Transverse colon (tissue), 4 donors: Measurements from ENCODE around the gene KLHDC2. TPM values are rescaled to one million over a fixed set of nuclear protein-coding genes. Genes with fewer than 3 reads are reported as not detected.
"Not testable (repeated sequence)": the region's sequence is repeated elsewhere in the genome, so short reads cannot be mapped to it uniquely, and the experiment has no call there.

Experiments
- DNase-seq: peaks from one replicate; pipeline ENCODE4 v3.0.0-alpha.2; 2019
- H3K27ac ChIP-seq, 4 donors: fragments of 200-600 bp; sonication (generic); 2 replicates each; pipeline ENCODE4 v1.5.1; 2016 to 2018; ENCODE audit warnings: inconsistent platforms in 4 of 4
- H3K27me3 ChIP-seq: fragments of 200-600 bp; sonication (generic); 2 replicates; pipeline ENCODE4 v1.5.1; 2017; ENCODE audit warnings: inconsistent platforms
- H3K36me3 ChIP-seq, 4 donors: fragments of 200-600 bp; sonication (generic); 2 replicates each; pipeline ENCODE4 v1.5.1; 2017 to 2019; ENCODE audit warnings: inconsistent platforms in 4 of 4
- H3K4me1 ChIP-seq, 4 donors: fragments of 200-600 bp; sonication (generic); 2 replicates each; pipeline ENCODE4 v1.5.1; 2017 to 2020; ENCODE audit warnings: inconsistent platforms in 4 of 4
- H3K4me3 ChIP-seq, 4 donors: fragments of 200-600 bp; sonication (generic); 1 replicate in 1 of 4; 2 replicates in 3 of 4; pipeline versions ENCODE4 v1.5.1 to v1.6.1; 2017 to 2019; ENCODE audit warnings: inconsistent platforms in 4 of 4
- H3K9me3 ChIP-seq, 2 donors: fragments of 200-600 bp; sonication (generic); 2 replicates each; pipeline ENCODE4 v1.5.1; 2017 to 2019; ENCODE audit warnings: inconsistent platforms in 2 of 2
- CTCF ChIP-seq, 5 experiments: fragments of 200-600 bp in 3 of 5; fragments of 450-650 bp in 2 of 5; sonication (generic) in 3 of 5; IDR thresholded peaks; 1 replicate in 2 of 5; 2 replicates in 3 of 5; pipeline ENCODE4 v1.5.1; 2016 to 2017; ENCODE audit warnings: antibody characterized with exemption in 5 of 5, inconsistent platforms in 3 of 5, mild to moderate bottlenecking in 2 of 5, moderate library complexity in 1 of 5
- EP300 ChIP-seq: sonication (generic); formaldehyde crosslinking; IDR thresholded peaks from one replicate; pipeline ENCODE4 v1.6.1; 2017; ENCODE audit warnings: antibody characterized with exemption, low read depth
- POLR2A ChIP-seq: fragments of 450-650 bp; IDR thresholded peaks from one replicate; pipeline ENCODE4 v1.6.1; 2016; ENCODE audit warnings: antibody characterized with exemption, mild to moderate bottlenecking, moderate library complexity
- POLR2AphosphoS5 ChIP-seq, 3 donors: sonication (generic); formaldehyde crosslinking; IDR thresholded peaks; one replicate each; pipeline ENCODE4 v1.6.1; 2016; ENCODE audit warnings: antibody characterized with exemption in 3 of 3
- WGBS, 2 donors: methylation state at CpG; one replicate each; pipeline ENCODE4 v1.1.5; 2018; ENCODE audit warnings: low coverage in 1 of 2; 5-methylcytosine and 5-hydroxymethylcytosine counted together
- in situ Hi-C, 4 donors: fragments of 200-750 bp; cut with MboI; loops; one replicate each; pipeline versions ENCODE4 v1.15.0 to v1.15.1; 2017; ENCODE audit warnings: low sequenced_read_pairs in 3 of 4, low pct_ligation_motif_present in 1 of 4, low pct_unique_long_range_greater_than_20kb in 1 of 4
- intact Hi-C: fragments of 100-400 bp; cut with DNase I; formaldehyde crosslinking; loops from one replicate; pipeline ENCODE4 v1.15.1; 2023; ENCODE audit warnings: low total_unique reads
- total RNA-seq, 4 donors: library from RNA; depleted of rRNA; stranded (reverse); fragments of >200 nt; gene quantifications; one replicate each; pipeline ENCODE4 v1.1.0, GENCODE V29; 2016

The KLHDC2 gene
- 100 to 1,000 TPM in 3 of 4 donors, 10 to 100 TPM in 1; 88.6 to 113 (median 109) TPM for total RNA-seq

GRCh38 chr14:49767571-49768300 is at the start of gene KLHDC2:
Gene KLHDC2, plus strand, starts transcription at chr14:49768153. Its CDS starts 316 bp downstream, at chr14:49768469.
- peaks cover 0 to 9% (median 2%) of the 10 kb centered on the region in 4 donors for H3K36me3 ChIP-seq
- H3K4me1 ChIP-seq, result peaks cover 22 to 39% (median 38%) of the 10 kb centered on the region in 4 donors
- WGBS, 2 donors, result 0% methylated on average over 75 of the region's 86 CpGs; no CpG with 5 or more reads in 1 of the 2 donors
- peak within 1 kb of the TSS; percentile 79 to 99 (median 90) for H3K4me3 ChIP-seq
- TF ChIP-seq EP300 (no peak), CTCF (IDR thresholded peaks at IDR 0.05) (peak in 2 of 5 experiments; percentile 8), POLR2A (peak; percentile 77), POLR2AphosphoS5 (IDR thresholded peaks at IDR 0.05) (peak; percentile 88 to 94 (median 91))
- H3K27ac ChIP-seq, result peak within 1 kb of the TSS; percentile 98 to 100 (median 99)
- DNase-seq, result peak; percentile 92
- in situ Hi-C loops, result loop anchor here in 3 of 4 donors (10.0 to 25.0 kb wide), 2 partner anchors 130 to 133 kb away; partner anchors contain the start of gene DNAAF2 (in 3 of the 3)
- no peaks in the 10 kb centered on the region for H3K9me3 ChIP-seq
- no peaks in the 10 kb centered on the region for H3K27me3 ChIP-seq
- intact Hi-C loops, result no loop called here

GRCh38 chr14:49720744-49721143 is 47.2 kb upstream of the KLHDC2 start:
- TF ChIP-seq CTCF (IDR thresholded peaks at IDR 0.05) (no peak), POLR2AphosphoS5 (IDR thresholded peaks at IDR 0.05) (no peak), EP300 (no peak), POLR2A (no peak)
- no peak for DNase-seq
- peaks cover 0 to 3% (median 0%) of the 10 kb centered on the region in 4 donors for H3K36me3 ChIP-seq
- in situ Hi-C loops, result no loop called here
- H3K4me1 ChIP-seq, result no peaks in the 10 kb centered on the region
- H3K27ac ChIP-seq, result no peak overlapping the region
- intact Hi-C loops, result no loop called here
- H3K4me3 ChIP-seq, result no peak overlapping the region
- no peaks in the 10 kb centered on the region for H3K27me3 ChIP-seq
- H3K9me3 ChIP-seq, result no peaks in the 10 kb centered on the region

- WGBS, 2 donors, result 93 to 97% methylated on average over 7 to 9 of the region's 9 CpGs
- DNase-seq, in situ Hi-C loops, H3K27me3 ChIP-seq, H3K36me3 ChIP-seq, H3K9me3 ChIP-seq, H3K27ac ChIP-seq, H3K4me1 ChIP-seq, intact Hi-C loops, H3K4me3 ChIP-seq: not testable (repeated sequence)
Measured at GRCh38 chr14:49721733-49722435, 46.1 kb upstream of the KLHDC2 start.

GRCh38 chr14:49727171-49727570 is 40.8 kb upstream of the KLHDC2 start:
- H3K36me3 ChIP-seq, result peaks cover 0 to 7% (median 3%) of the 10 kb centered on the region in 4 donors

More at GRCh38 chr14:49727171-49727570, 40.8 kb upstream of the KLHDC2 start:
- H3K27ac ChIP-seq, result no peak overlapping the region
- DNase-seq, result no peak
- intact Hi-C loops, result no loop called here
- no peaks in the 10 kb centered on the region for H3K4me1 ChIP-seq
- H3K27me3 ChIP-seq, result no peaks in the 10 kb centered on the region
- no peak overlapping the region for H3K4me3 ChIP-seq
- TF ChIP-seq EP300 (no peak), CTCF (IDR thresholded peaks at IDR 0.05) (no peak)
- in situ Hi-C loops, result no loop called here
- H3K9me3 ChIP-seq, result no peaks in the 10 kb centered on the region
- 93 to 100% methylated on average over 1 to 5 of the region's 5 CpGs for WGBS, 2 donors
